ENCODE data around the gene OLIG1.

OLIG1 gene

GRCh38 chr21:33031152-33031911, 38.6 kb upstream of the OLIG1 start:
- no peak for DNase-seq

- DNase-seq = no peak
These were observed 37.4 kb upstream of the OLIG1 start for GRCh38 chr21:33032434-33033047.

GRCh38 chr21:33033094-33033951, 36.6 kb upstream of the OLIG1 start:
- DNase-seq = no peak

GRCh38 chr21:33033961-33034413, 36.0 kb upstream of the OLIG1 start:
- no peak for DNase-seq

GRCh38 chr21:33035147-33035546, 34.8 kb upstream of the OLIG1 start:
- DNase-seq = no peak

GRCh38 chr21:33036430-33037162, 33.3 kb upstream of the OLIG1 start:
- no peak for DNase-seq

- DNase-seq = no peak
These were observed 32.4 kb upstream of the OLIG1 start for GRCh38 chr21:33037501-33037900.

- no peak for DNase-seq
These were observed 30.4 kb upstream of the OLIG1 start for GRCh38 chr21:33039536-33039935.

GRCh38 chr21:33040215-33040614, 29.7 kb upstream of the OLIG1 start:
- no peak for DNase-seq

- no peak for DNase-seq
These were observed 28.0 kb upstream of the OLIG1 start for GRCh38 chr21:33041981-33042380.

- no peak for DNase-seq
These were observed 27.1 kb upstream of the OLIG1 start for GRCh38 chr21:33042812-33043211.

- no peak for DNase-seq
These were observed 23.5 kb upstream of the OLIG1 start for GRCh38 chr21:33046455-33046854.

- DNase-seq = no peak
These were observed 22.7 kb upstream of the OLIG1 start for GRCh38 chr21:33047231-33047630.

- no peak for DNase-seq
These were observed 18.0 kb upstream of the OLIG1 start for GRCh38 chr21:33051925-33052324.

- no peak for DNase-seq
These were observed 16.0 kb upstream of the OLIG1 start for GRCh38 chr21:33053951-33054350.

GRCh38 chr21:33055991-33056390, 13.9 kb upstream of the OLIG1 start:
- DNase-seq = no peak

GRCh38 chr21:33057385-33057940, 12.5 kb upstream of the OLIG1 start:
- DNase-seq = no peak

GRCh38 chr21:33058527-33058926, 11.4 kb upstream of the OLIG1 start:
- no peak for DNase-seq

- no peak for DNase-seq
These were observed 11.0 kb upstream of the OLIG1 start for GRCh38 chr21:33058957-33059356.

- DNase-seq = no peak
These were observed 10.5 kb upstream of the OLIG1 start for GRCh38 chr21:33059380-33059841.

GRCh38 chr21:33061233-33061632, 8.7 kb upstream of the OLIG1 start:
- DNase-seq = no peak

- DNase-seq = no peak
These were observed 6.5 kb upstream of the OLIG1 start for GRCh38 chr21:33063375-33063883.
